SK-N-MC (cell line): Measurements from ENCODE around the gene FAT1.

Experiments used
- DNase-seq: peaks from one replicate; pipeline ENCODE4 v3.0.0-alpha.2; 2011; ENCODE audit warnings: low read depth, low spot score
- H3K27ac ChIP-seq: fragments of 200-600 bp; sonication (generic); 2 replicates; pipeline ENCODE4 v1.5.1; 2016; ENCODE audit warnings: mixed run types
- H3K36me3 ChIP-seq: fragments of 200-600 bp; sonication (generic); 2 replicates; pipeline ENCODE4 v1.6.1; 2017; ENCODE audit warnings: antibody characterized with exemption, low read length, mixed read lengths; ENCODE audit not compliant: insufficient read depth
- H3K4me3 ChIP-seq: fragments of 200-600 bp; sonication (generic); 2 replicates; pipeline ENCODE4 v1.5.1; 2016
- H3K9ac ChIP-seq: fragments of 200-600 bp; sonication (generic); 2 replicates; pipeline ENCODE4 v1.8.0; 2017; ENCODE audit warnings: mixed run types, mixed read lengths; ENCODE audit not compliant: insufficient read length
- H3K9me3 ChIP-seq: fragments of 200-600 bp; sonication (generic); 2 replicates; pipeline ENCODE4 v1.6.1; 2017; ENCODE audit warnings: low read depth, mild to moderate bottlenecking, antibody characterized with exemption, low read length, moderate library complexity, mixed read lengths
- EZH2 ChIP-seq: fragments of 200-600 bp; sonication (generic); IDR thresholded peaks from one replicate; pipeline ENCODE4 v1.6.1; 2017; ENCODE audit warnings: antibody characterized with exemption
- FOXP2 ChIP-seq: optimal IDR thresholded peaks from 2 replicates; pipeline ENCODE3; 2011; ENCODE audit warnings: mild to moderate bottlenecking, moderate library complexity; ENCODE audit not compliant: insufficient read depth; ENCODE audit errors: extremely low read length, control extremely low read depth
- POLR2AphosphoS5 ChIP-seq: IDR thresholded peaks from 2 replicates; pipeline ENCODE4 v1.6.1; 2012; ENCODE audit warnings: mild to moderate bottlenecking, low read depth, low read length, borderline replicate concordance

The FAT1 gene

GRCh38 chr4:186581421-186581820, 142.2 kb downstream of the FAT1 start:
- TF ChIP-seq FOXP2 (no peak), POLR2AphosphoS5 (no peak)
- no peaks in the 10 kb centered on the region for H3K9me3 ChIP-seq
- no peak overlapping the region for H3K4me3 ChIP-seq
- H3K27ac ChIP-seq, result no peak overlapping the region
- DNase-seq, result no peak
- H3K9ac ChIP-seq, result no peak overlapping the region
- H3K36me3 ChIP-seq, result no peaks in the 10 kb centered on the region

- no peak for DNase-seq
- no peak for TF ChIP-seq POLR2AphosphoS5
- Histone ChIP-seq H3K9me3 (no peaks in the 10 kb centered on the region), H3K4me3 (no peak overlapping the region), H3K9ac (no peak overlapping the region), H3K36me3 (no peaks in the 10 kb centered on the region), H3K27ac (no peak overlapping the region)
Observed at GRCh38 chr4:186580669-186581068, 143.0 kb downstream of the FAT1 start.

GRCh38 chr4:186570193-186570996, 153.3 kb downstream of the FAT1 start:
- H3K9ac ChIP-seq, result no peak overlapping the region
- H3K4me3 ChIP-seq, result no peak overlapping the region
- H3K9me3 ChIP-seq, result no peaks in the 10 kb centered on the region
- no peak for DNase-seq
- no peaks in the 10 kb centered on the region for H3K36me3 ChIP-seq
- H3K27ac ChIP-seq, result no peak overlapping the region
- TF ChIP-seq EZH2, result no peak
- TF ChIP-seq POLR2AphosphoS5, result no peak
- TF ChIP-seq FOXP2, result no peak

- Histone ChIP-seq H3K36me3 (no peaks in the 10 kb centered on the region), H3K4me3 (no peak overlapping the region), H3K27ac (no peak overlapping the region), H3K9me3 (no peaks in the 10 kb centered on the region), H3K9ac (no peak overlapping the region)
- no peak for TF ChIP-seq EZH2
- no peak for TF ChIP-seq FOXP2
- TF ChIP-seq POLR2AphosphoS5, result no peak
- DNase-seq, result no peak
Observed at GRCh38 chr4:186569533-186570192, 154.0 kb downstream of the FAT1 start.

- no peak overlapping the region for H3K27ac ChIP-seq
- no peak overlapping the region for H3K4me3 ChIP-seq
- TF ChIP-seq FOXP2 (no peak), POLR2AphosphoS5 (no peak), EZH2 (no peak)
- no peaks in the 10 kb centered on the region for H3K36me3 ChIP-seq
- DNase-seq, result no peak
- H3K9ac ChIP-seq, result no peak overlapping the region
- no peaks in the 10 kb centered on the region for H3K9me3 ChIP-seq
Observed at GRCh38 chr4:186566068-186566467, 157.6 kb downstream of the FAT1 start.

GRCh38 chr4:186563761-186564160, 159.9 kb downstream of the FAT1 start:
- no peaks in the 10 kb centered on the region for H3K9me3 ChIP-seq
- no peak overlapping the region for H3K27ac ChIP-seq
- H3K4me3 ChIP-seq, result no peak overlapping the region
- no peak overlapping the region for H3K9ac ChIP-seq
- H3K36me3 ChIP-seq, result no peaks in the 10 kb centered on the region
- TF ChIP-seq FOXP2, result no peak
- TF ChIP-seq POLR2AphosphoS5, result no peak
- TF ChIP-seq EZH2, result no peak
- DNase-seq, result no peak

GRCh38 chr4:186561748-186562147, 161.9 kb downstream of the FAT1 start:
- H3K4me3 ChIP-seq, result no peak overlapping the region
- H3K9me3 ChIP-seq, result no peaks in the 10 kb centered on the region
- no peak overlapping the region for H3K27ac ChIP-seq
- H3K9ac ChIP-seq, result no peak overlapping the region
- DNase-seq, result no peak
- H3K36me3 ChIP-seq, result no peaks in the 10 kb centered on the region
- TF ChIP-seq EZH2 (no peak), POLR2AphosphoS5 (no peak), FOXP2 (no peak)

- Histone ChIP-seq H3K4me3 (no peak overlapping the region), H3K36me3 (no peaks in the 10 kb centered on the region), H3K27ac (no peak overlapping the region), H3K9me3 (no peaks in the 10 kb centered on the region), H3K9ac (no peak overlapping the region)
- DNase-seq, result no peak
- TF ChIP-seq EZH2, result no peak
- no peak for TF ChIP-seq FOXP2
- TF ChIP-seq POLR2AphosphoS5, result no peak
Observed at GRCh38 chr4:186560647-186561046, 163.0 kb downstream of the FAT1 start.
